Thyroid gland (tissue), 4 donors: ENCODE data around the gene MEN1. TPM values are rescaled to one million over a fixed set of nuclear protein-coding genes. Genes with fewer than 3 reads are reported as not detected.

Source experiments
- DNase-seq, 2 donors: peaks; one replicate each; pipeline ENCODE4 v3.0.0-alpha.2; 2019
- H3K27ac ChIP-seq, 3 donors: fragments of 200-600 bp; sonication (generic); 1 replicate in 2 of 3; 2 replicates in 1 of 3; pipeline ENCODE4 v1.5.1; 2016 to 2019; ENCODE audit warnings: mild to moderate bottlenecking in 1 of 3, moderate library complexity in 1 of 3
- H3K27me3 ChIP-seq: fragments of 200-600 bp; sonication (generic); one replicate; pipeline ENCODE4 v1.5.1; 2019
- H3K36me3 ChIP-seq, 2 donors: fragments of 200-600 bp; sonication (generic); one replicate each; pipeline ENCODE4 v1.5.1; 2016 to 2019
- H3K4me1 ChIP-seq, 2 donors: fragments of 200-600 bp; sonication (generic); one replicate each; pipeline ENCODE4 v1.5.1; 2017 to 2019
- H3K4me3 ChIP-seq, 3 donors: fragments of 200-600 bp; sonication (generic); replicated peaks in 1 of 3; 1 replicate in 2 of 3; 2 replicates in 1 of 3; pipeline ENCODE4 v1.5.1; 2016; ENCODE audit warnings: mild to moderate bottlenecking in 1 of 3
- H3K9me3 ChIP-seq: fragments of 200-600 bp; sonication (generic); one replicate; pipeline ENCODE4 v1.5.1; 2017
- CTCF ChIP-seq, 6 experiments: fragments of 200-600 bp in 3 of 6; fragments of 450-650 bp in 3 of 6; sonication (generic) in 3 of 6; IDR thresholded peaks; one replicate each; pipeline ENCODE4 v1.5.1; 2016 to 2019; ENCODE audit warnings: antibody characterized with exemption in 6 of 6, mild to moderate bottlenecking in 2 of 6, inconsistent platforms in 1 of 6, moderate library complexity in 1 of 6
- POLR2A ChIP-seq, 2 donors: fragments of 450-650 bp; IDR thresholded peaks; one replicate each; pipeline ENCODE4 v1.6.1; 2017; ENCODE audit warnings: antibody characterized with exemption in 2 of 2, mild to moderate bottlenecking in 2 of 2, moderate library complexity in 1 of 2
- WGBS, 2 donors: methylation state at CpG; one replicate each; pipeline ENCODE4 v1.1.5; 2017; 5-methylcytosine and 5-hydroxymethylcytosine counted together
- intact Hi-C: fragments of 100-400 bp; cut with DNase I; formaldehyde crosslinking; loops from one replicate; pipeline ENCODE4 v1.15.1; 2023
- total RNA-seq, 4 donors: library from RNA; depleted of rRNA; stranded (reverse); fragments of >200 nt; gene quantifications; one replicate each; pipeline ENCODE4 v1.2.3, GENCODE V29; 2016

Gene MEN1
- total RNA-seq, 4 donors from 2014 or later = 23.5 to 31.5 (median 25.1) TPM

- peak overlapping the region in 2 of 3 donors; percentile 26 to 56 for H3K27ac ChIP-seq
- H3K27me3 ChIP-seq = no peaks in the 10 kb centered on the region
- WGBS, 2 donors = 91 to 95% methylated on average over 11 to 14 of the region's 20 CpGs
- peaks cover 18 to 30% of the 10 kb centered on the region in 2 donors for H3K36me3 ChIP-seq
- H3K9me3 ChIP-seq = no peaks in the 10 kb centered on the region
- peaks cover 4 to 36% of the 10 kb centered on the region in 2 donors for H3K4me1 ChIP-seq
- peak; percentile 27 to 34 for DNase-seq
- intact Hi-C loops = no loop called here
- TF ChIP-seq CTCF (IDR thresholded peaks at IDR 0.05) (no peak), POLR2A (IDR thresholded peaks at IDR 0.05) (no peak)
- H3K4me3 ChIP-seq = no peak overlapping the region
Observed at GRCh38 chr11:64856382-64857227, 46.3 kb upstream of the MEN1 start.

- H3K36me3 ChIP-seq = peaks cover 18 to 30% of the 10 kb centered on the region in 2 donors
- H3K27me3 ChIP-seq = no peaks in the 10 kb centered on the region
- H3K27ac ChIP-seq = peak overlapping the region; percentile 5 to 64 (median 43)
- no peak overlapping the region for H3K4me3 ChIP-seq
- intact Hi-C loops = no loop called here
- no peak for TF ChIP-seq CTCF (IDR thresholded peaks at IDR 0.05)
- no peak for TF ChIP-seq POLR2A (IDR thresholded peaks at IDR 0.05)
- H3K4me1 ChIP-seq = peaks cover 4 to 36% of the 10 kb centered on the region in 2 donors
- no peak for DNase-seq
- WGBS, 2 donors = 84 to 88% methylated on average over 16 to 22 of the region's 22 CpGs
- no peaks in the 10 kb centered on the region for H3K9me3 ChIP-seq
Observed at GRCh38 chr11:64855596-64856304, 45.4 kb upstream of the MEN1 start.

- DNase-seq = peak; percentile 47 to 50
- intact Hi-C loops = no loop called here
- Histone ChIP-seq H3K27me3 (no peaks in the 10 kb centered on the region), H3K4me3 (no peak overlapping the region), H3K4me1 (peaks cover 4 to 36% of the 10 kb centered on the region in 2 donors), H3K36me3 (peaks cover 17 to 27% of the 10 kb centered on the region in 2 donors), H3K9me3 (no peaks in the 10 kb centered on the region), H3K27ac (peak overlapping the region; percentile 5 to 64 (median 43))
- WGBS, 2 donors = 81 to 84% methylated on average over 29 to 45 of the region's 45 CpGs
- TF ChIP-seq CTCF (IDR thresholded peaks at IDR 0.05) = no peak
- TF ChIP-seq POLR2A (IDR thresholded peaks at IDR 0.05) = no peak
Observed at GRCh38 chr11:64854534-64855502, 44.5 kb upstream of the MEN1 start.

- H3K4me1 ChIP-seq = peaks cover 4 to 36% of the 10 kb centered on the region in 2 donors
- intact Hi-C loops = no loop called here
- peaks cover 12 to 22% of the 10 kb centered on the region in 2 donors for H3K36me3 ChIP-seq
- no peaks in the 10 kb centered on the region for H3K27me3 ChIP-seq
- DNase-seq = no peak
- H3K9me3 ChIP-seq = no peaks in the 10 kb centered on the region
- no peak for TF ChIP-seq CTCF (IDR thresholded peaks at IDR 0.05)
- 95 to 96% methylated on average over 23 to 25 of the region's 25 CpGs for WGBS, 2 donors
- peak overlapping the region in 1 of 3 donors; percentile 64 for H3K27ac ChIP-seq
- no peak overlapping the region for H3K4me3 ChIP-seq
Observed at GRCh38 chr11:64854157-64854533, 43.8 kb upstream of the MEN1 start.
